ENCODE results near the gene SMAD5.

The SMAD5 gene

GRCh38 chr5:136157514-136157913 is 24.9 kb downstream of the SMAD5 start:
- DNase-seq = no peak

DNA sequence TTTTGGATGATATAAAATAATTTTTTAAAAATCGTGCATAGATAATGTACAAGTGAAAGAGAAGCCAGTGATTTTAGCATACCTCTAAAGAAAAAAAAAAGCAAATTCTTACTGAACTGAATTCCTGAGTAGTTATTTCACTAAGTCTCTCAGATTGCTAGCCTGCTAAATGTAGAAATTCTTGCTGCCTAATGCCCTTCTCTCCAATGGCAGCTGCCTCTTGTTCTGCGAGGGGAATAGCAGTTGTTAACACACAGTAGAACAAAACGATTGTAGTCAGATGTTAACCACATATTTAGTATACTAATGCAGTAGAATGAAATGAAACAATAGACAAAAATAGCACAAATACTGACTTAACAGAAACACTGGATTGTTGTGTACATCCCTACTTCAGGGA is 26.8 kb downstream of the SMAD5 start:
- DNase-seq = no peak

DNA sequence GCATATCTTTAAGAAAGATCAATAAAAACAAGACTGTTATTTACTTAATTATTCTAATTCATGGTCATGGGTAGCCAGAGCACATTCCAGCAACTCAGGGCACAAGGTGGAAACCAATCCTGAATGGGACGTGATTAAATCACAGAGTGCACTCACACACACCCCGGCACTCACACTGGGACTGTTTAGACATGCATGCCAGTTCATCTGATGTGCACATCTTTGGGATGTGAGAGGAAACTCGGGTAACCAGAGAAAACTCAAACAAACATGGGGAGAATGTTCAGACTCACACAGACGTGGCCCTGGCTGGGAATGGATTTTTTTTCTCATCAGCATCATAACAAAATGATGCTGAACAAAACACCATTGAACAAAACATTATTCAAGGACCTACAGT is 29.4 kb downstream of the SMAD5 start:
- no peak for DNase-seq

- DNase-seq = no peak
Measured at GRCh38 chr5:136164226-136164625, 31.6 kb downstream of the SMAD5 start.

DNA sequence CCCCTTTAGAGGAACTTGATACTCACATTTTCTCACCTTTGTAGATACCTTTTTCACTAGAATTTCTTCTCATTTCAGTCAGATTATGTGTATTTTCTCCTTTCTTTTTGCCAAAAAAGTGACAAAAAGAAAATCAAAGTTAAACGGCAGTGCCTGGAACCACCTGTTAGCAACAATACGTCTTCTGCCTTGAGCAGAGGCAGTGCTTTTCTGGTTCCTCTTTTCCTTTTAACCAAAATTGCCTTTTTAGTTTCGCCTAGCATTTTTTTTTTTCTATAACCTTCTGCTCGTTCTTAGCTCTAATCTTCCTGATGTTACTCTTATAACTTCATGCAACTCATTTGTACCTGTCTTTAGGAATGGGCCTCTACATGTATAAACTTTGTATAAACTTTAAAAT is 34.3 kb downstream of the SMAD5 start:
- no peak for DNase-seq

DNA sequence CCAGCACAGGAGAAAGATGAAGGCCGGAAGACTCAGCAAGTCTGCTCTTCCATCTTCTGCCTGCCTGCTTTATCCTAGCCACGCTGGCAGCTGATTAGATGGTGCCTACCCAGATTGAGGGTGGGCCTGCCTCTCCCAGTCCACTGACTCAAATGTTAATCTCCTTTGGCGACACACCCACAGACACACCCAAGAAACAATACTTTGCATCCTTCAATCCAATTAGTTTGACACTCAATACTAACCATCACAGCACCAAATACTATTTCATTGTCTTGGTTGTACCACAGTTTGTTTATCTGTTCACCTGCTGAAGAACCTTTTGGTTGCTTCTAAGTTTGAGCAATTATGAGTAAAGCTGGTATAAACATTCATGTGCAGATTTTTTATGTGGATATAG is 36.6 kb downstream of the SMAD5 start:
- no peak for DNase-seq

DNA sequence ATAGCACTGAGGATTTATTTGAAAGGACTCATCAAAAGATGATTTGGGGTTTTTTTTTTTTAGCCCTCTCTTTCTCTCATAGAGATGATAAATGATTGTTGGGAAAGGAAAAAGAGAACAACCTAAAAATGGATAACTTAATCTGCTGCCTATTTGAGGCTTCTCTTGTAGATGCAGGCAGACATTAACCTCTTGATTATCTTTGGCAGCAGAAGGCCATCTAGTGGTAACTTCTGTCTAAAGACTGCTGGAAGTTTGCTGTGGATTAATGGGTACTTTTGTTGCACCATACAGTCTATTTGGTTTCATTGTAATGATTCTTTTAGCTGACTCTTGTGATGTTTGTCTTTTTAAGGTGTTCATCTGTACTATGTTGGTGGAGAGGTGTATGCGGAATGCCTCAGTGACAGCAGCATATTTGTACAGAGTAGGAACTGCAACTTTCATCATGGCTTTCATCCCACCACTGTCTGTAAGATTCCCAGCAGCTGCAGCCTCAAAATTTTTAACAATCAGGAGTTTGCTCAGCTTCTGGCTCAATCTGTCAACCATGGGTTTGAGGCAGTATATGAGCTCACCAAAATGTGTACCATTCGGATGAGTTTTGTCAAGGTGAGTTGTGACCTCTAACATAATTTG is 41.5 kb downstream of the SMAD5 start:
- peak; percentile 22 to 50 for DNase-seq

GRCh38 chr5:136182618-136183017 is 50.0 kb downstream of the SMAD5 start:
- DNase-seq = no peak

GRCh38 chr5:136185974-136186665 is 53.5 kb downstream of the SMAD5 start:
- DNase-seq = no peak

DNA sequence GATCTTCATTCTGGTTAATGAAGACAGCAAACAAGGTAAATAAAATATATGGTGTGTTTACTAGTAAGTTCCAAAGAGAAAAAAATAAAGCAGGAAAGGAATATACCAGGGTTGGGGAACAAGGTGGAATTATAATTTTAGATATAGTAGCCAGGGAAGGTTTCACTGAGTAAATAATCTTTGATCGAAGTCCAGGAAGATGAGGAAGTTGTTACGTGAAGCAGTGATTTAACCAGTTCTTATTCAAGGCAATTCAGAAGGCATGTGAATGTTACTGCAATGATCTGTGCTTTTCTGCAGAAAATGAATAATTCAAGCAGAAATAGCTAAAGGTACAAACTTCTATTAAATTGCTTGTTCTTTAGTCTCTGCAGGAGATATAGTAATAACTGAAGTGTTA is 54.2 kb downstream of the SMAD5 start:
- DNase-seq = no peak

GRCh38 chr5:136188859-136189258 is 56.2 kb downstream of the SMAD5 start:
- DNase-seq = no peak

GRCh38 chr5:136190091-136190720 is 57.6 kb downstream of the SMAD5 start:
- no peak for DNase-seq

- DNase-seq = no peak
Measured at GRCh38 chr5:136190904-136191303, 58.3 kb downstream of the SMAD5 start.

- peak in 1 of 2 donors; percentile 7 for DNase-seq
Measured at GRCh38 chr5:136191304-136192014, 58.8 kb downstream of the SMAD5 start.

- DNase-seq = no peak
Measured at GRCh38 chr5:136192015-136192525, 59.4 kb downstream of the SMAD5 start.

DNA sequence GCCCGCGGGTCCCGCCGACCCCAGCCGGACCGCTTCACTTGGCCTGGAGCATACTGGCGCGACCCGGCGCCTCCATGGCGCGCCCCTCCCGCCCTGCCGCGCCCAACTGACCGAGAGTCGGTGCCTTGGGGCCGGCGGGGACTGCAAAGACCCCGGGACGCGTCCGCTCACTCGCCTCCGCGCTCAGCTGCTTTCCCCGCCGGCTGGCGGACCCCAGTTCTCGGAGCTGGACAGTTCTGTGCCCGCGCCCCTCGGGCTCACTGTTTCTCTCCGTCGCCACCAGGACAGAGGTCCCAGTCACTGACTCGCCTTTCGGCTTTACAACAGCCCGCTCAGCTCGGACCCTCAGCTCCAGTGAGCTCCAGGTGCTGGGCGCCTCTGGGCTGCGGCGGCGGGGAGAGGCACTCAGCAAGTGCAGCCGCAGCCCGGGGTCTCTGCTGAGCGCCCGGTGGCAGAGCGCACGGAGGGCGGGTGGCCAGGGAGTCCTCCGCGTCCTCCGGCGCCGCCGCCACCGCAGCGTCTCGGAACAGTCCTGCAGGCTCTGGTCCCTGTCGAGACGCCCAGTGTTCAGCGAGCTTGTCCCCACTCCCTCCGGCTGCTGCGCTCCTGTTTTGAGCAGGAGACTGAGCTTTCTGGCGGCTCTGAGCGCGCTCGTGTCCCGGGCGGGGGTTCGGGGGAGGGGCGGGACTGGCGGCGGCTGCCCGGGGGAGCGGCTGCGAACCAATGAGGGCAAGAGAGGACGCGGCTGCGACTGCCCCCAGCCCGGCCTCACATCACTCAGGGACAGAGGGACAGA is 60.1 kb downstream of the SMAD5 start, which contains the start of gene SMIM32:
SMIM32 (minus strand) TSS at position 637 of the 796 bp plus-strand sequence. CDS start 638 bp downstream, outside the sequence.
- no peak for DNase-seq

DNA sequence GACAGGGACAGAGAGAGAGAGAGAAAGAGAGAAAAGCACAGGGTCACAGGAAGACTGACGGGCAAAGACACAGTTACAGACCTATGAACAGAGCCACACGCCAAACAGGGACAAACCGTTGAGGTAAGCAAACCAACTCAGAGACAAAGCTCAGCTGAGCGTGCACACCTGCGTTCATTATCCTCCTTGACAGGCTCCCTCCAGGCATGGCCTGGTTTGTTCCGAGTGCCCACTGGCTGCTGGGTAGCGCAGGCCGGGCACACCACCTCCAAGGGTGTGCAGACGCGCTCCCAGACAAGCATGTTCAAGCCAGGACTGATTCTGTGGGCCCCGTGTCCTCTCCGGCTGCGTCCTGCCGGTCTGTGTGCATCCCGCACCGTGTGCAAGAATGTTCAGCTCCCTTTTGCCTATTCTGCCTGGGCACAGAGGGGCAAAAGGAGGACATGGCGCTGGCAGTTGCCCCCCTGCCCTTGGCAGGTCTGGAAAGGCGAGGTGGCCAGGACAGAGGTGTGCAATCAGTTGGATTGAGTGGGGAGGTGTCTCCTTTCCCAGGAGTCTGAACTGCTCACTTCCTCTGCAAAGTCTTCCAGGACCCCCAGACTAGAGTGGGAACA is 60.8 kb downstream of the SMAD5 start:
- no peak for DNase-seq

GRCh38 chr5:136194576-136194975 is 61.9 kb downstream of the SMAD5 start:
- no peak for DNase-seq

GRCh38 chr5:136195971-136196820 is 63.6 kb downstream of the SMAD5 start:
- DNase-seq = peak; percentile 35 to 50

DNA sequence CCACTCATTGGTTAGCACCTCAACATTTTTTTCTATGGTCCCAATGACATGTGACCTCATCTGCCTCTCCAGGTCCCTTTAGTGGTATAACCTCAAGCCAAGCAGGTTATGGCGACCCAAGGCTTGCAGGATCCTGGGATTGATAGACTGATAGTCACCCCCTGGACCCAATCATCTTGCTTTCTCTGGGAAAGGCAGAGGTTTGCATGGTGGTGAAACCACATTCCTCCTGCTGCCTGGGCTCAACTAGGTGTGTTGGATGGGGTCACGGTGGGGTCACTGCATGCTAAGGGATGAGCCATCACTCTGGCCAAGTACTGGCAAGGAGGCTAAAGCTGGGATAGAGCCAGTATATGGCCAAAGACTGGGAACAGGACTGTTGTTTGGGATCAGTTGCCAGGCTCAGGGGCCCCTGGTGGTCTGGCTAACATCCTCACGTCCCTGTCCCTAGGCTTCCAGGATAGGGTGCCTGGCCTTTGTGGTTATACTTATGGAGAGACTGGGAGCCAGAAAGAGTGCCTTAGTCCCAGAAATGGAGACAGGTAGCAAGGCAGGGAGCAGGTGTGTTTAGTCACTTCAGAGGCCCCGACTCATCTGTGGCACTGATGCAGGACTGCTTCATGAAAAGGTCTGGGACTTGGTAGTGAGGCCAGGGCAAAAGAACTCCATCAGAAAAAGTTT is 65.0 kb downstream of the SMAD5 start:
- DNase-seq = no peak
